IgD-negative memory B cell (primary cell): ENCODE data around the gene EPN1. TPM values are rescaled to one million over a fixed set of nuclear protein-coding genes. Genes with fewer than 3 reads are reported as not detected.

Experiments used
- polyA plus RNA-seq: library from polyadenylated mRNA; unstranded; fragments of 300-500 nt; fragmentation: Illumina TruSeq; gene quantifications from one replicate; pipeline ENCODE4 v1.2.3, GENCODE V29; 2021

The EPN1 gene
- polyA plus RNA-seq, 1 donor from 2014 or later: 29.9 TPM

Other genes starting within 250 kb of the EPN1 start
- gene SHISA7, start 231.9 kb upstream of the EPN1 start, polyA plus RNA-seq: not detected
- gene ISOC2, start 213.6 kb upstream of the EPN1 start, polyA plus RNA-seq: 40.0 TPM
- gene C19orf85, start 210.5 kb upstream of the EPN1 start, polyA plus RNA-seq: not detected
- 0.34 TPM for gene ZNF628, start 198.6 kb upstream of the EPN1 start, polyA plus RNA-seq
- 6.1 TPM for gene NAT14, start 190.0 kb upstream of the EPN1 start, polyA plus RNA-seq
- gene SSC5D, start 186.8 kb upstream of the EPN1 start, polyA plus RNA-seq: not detected
- not detected for gene SBK2, start 138.1 kb upstream of the EPN1 start, polyA plus RNA-seq
- gene SBK3, start 129.7 kb upstream of the EPN1 start, polyA plus RNA-seq: not detected
- 0.79 TPM for gene ZNF579, start 94.4 kb upstream of the EPN1 start, polyA plus RNA-seq
- 3.1 TPM for gene FIZ1, start 75.7 kb upstream of the EPN1 start, polyA plus RNA-seq
- gene ZNF524, start 74.9 kb upstream of the EPN1 start, polyA plus RNA-seq: 49.6 TPM
- 0.36 TPM for gene ZNF865, start 69.6 kb upstream of the EPN1 start, polyA plus RNA-seq
- gene ZNF784, start 50.7 kb upstream of the EPN1 start, polyA plus RNA-seq: 2.4 TPM
- 38.4 TPM for gene ZNF580, start 34.2 kb upstream of the EPN1 start, polyA plus RNA-seq
- 79.3 TPM for gene ZNF581, start 31.6 kb upstream of the EPN1 start, polyA plus RNA-seq
- 16.0 TPM for gene CCDC106, start 27.0 kb upstream of the EPN1 start, polyA plus RNA-seq
- gene U2AF2, start 20.2 kb upstream of the EPN1 start, polyA plus RNA-seq: 14.2 TPM
- not detected for gene NLRP9, start 63.2 kb downstream of the EPN1 start, polyA plus RNA-seq
- not detected for gene RFPL4A, start 83.9 kb downstream of the EPN1 start, polyA plus RNA-seq
- gene RFPL4AL1, start 93.9 kb downstream of the EPN1 start, polyA plus RNA-seq: not detected
- 0.20 TPM for gene NLRP11, start 156.8 kb downstream of the EPN1 start, polyA plus RNA-seq
- not detected for gene NLRP4, start 161.3 kb downstream of the EPN1 start, polyA plus RNA-seq